Measurements from ENCODE around the gene CLDN9.
"Not testable (repeated sequence)": the region's sequence is repeated elsewhere in the genome, so short reads cannot be mapped to it uniquely, and the experiment has no call there.

The CLDN9 gene

GRCh38 chr16:3054965-3055733, 42.4 kb downstream of the CLDN9 start:
- DNase-seq (ENCODE audit: low read depth in 1 of 2, low spot score in 1 of 2): no peak
- in situ Hi-C loops (cut with HindIII; ENCODE audit: low pct_unique_long_range_greater_than_20kb, low sequenced_read_pairs): no loop called here

GRCh38 chr16:3055734-3056115, 43.0 kb downstream of the CLDN9 start:
- DNase-seq (ENCODE audit: low read depth in 1 of 2, low spot score in 1 of 2); in situ Hi-C loops (cut with HindIII; ENCODE audit: low pct_unique_long_range_greater_than_20kb, low sequenced_read_pairs): not testable (repeated sequence)

More at GRCh38 chr16:3054965-3055733, 42.4 kb downstream of the CLDN9 start:
- TF ChIP-seq JUND (IDR thresholded peaks at IDR 0.05; ENCODE audit: low read depth): no peak

GRCh38 chr16:3056336-3057180, 43.8 kb downstream of the CLDN9 start:
- TF ChIP-seq JUND (IDR thresholded peaks at IDR 0.05; ENCODE audit: low read depth): no peak
- DNase-seq (ENCODE audit: low read depth in 1 of 2, low spot score in 1 of 2): no peak
- in situ Hi-C loops (cut with HindIII; ENCODE audit: low pct_unique_long_range_greater_than_20kb, low sequenced_read_pairs): no loop called here

GRCh38 chr16:3057181-3058138, 44.7 kb downstream of the CLDN9 start:
- in situ Hi-C loops (cut with HindIII; ENCODE audit: low pct_unique_long_range_greater_than_20kb, low sequenced_read_pairs): no loop called here
- TF ChIP-seq JUND (IDR thresholded peaks at IDR 0.05; ENCODE audit: low read depth): no peak
- DNase-seq (ENCODE audit: low read depth in 1 of 2, low spot score in 1 of 2): no peak

GRCh38 chr16:3058139-3059030, 45.7 kb downstream of the CLDN9 start:
- no peak for TF ChIP-seq JUND (IDR thresholded peaks at IDR 0.05; ENCODE audit: low read depth)
- in situ Hi-C loops (cut with HindIII; ENCODE audit: low pct_unique_long_range_greater_than_20kb, low sequenced_read_pairs): no loop called here
- peak in 1 of 2 experiments; percentile 73 for DNase-seq (ENCODE audit: low read depth in 1 of 2, low spot score in 1 of 2)

GRCh38 chr16:3059041-3059722, 46.5 kb downstream of the CLDN9 start:
- no peak for TF ChIP-seq JUND (IDR thresholded peaks at IDR 0.05; ENCODE audit: low read depth)
- in situ Hi-C loops (cut with HindIII; ENCODE audit: low pct_unique_long_range_greater_than_20kb, low sequenced_read_pairs): no loop called here
- peak; percentile 82 to 90 for DNase-seq (ENCODE audit: low read depth in 1 of 2, low spot score in 1 of 2)

- DNase-seq (ENCODE audit: low read depth in 1 of 2, low spot score in 1 of 2): no peak
- in situ Hi-C loops (cut with HindIII; ENCODE audit: low pct_unique_long_range_greater_than_20kb, low sequenced_read_pairs): no loop called here
- TF ChIP-seq JUND (IDR thresholded peaks at IDR 0.05; ENCODE audit: low read depth): no peak
Measured at GRCh38 chr16:3059723-3060242, 47.1 kb downstream of the CLDN9 start.

GRCh38 chr16:3060339-3061127, 47.8 kb downstream of the CLDN9 start:
- no peak for TF ChIP-seq JUND (IDR thresholded peaks at IDR 0.05; ENCODE audit: low read depth)
- DNase-seq (ENCODE audit: low read depth in 1 of 2, low spot score in 1 of 2): no peak
- in situ Hi-C loops (cut with HindIII; ENCODE audit: low pct_unique_long_range_greater_than_20kb, low sequenced_read_pairs): no loop called here

GRCh38 chr16:3062553-3062952, 49.8 kb downstream of the CLDN9 start:
- no peak for TF ChIP-seq JUND (IDR thresholded peaks at IDR 0.05; ENCODE audit: low read depth)
- in situ Hi-C loops (cut with HindIII; ENCODE audit: low pct_unique_long_range_greater_than_20kb, low sequenced_read_pairs): no loop called here
- no peak for DNase-seq (ENCODE audit: low read depth in 1 of 2, low spot score in 1 of 2)
